ENCODE results near the gene MORN1. TPM values are rescaled to one million over a fixed set of nuclear protein-coding genes. Genes with fewer than 3 reads are reported as not detected.

The MORN1 gene
- total RNA-seq, 4 donors from 2014 or later = 5.7 to 9.7 (median 7.1) TPM

GRCh38 chr1:2311184-2312032, 79.9 kb downstream of the MORN1 start:
- peak in 1 of 2 donors; percentile 93 for DNase-seq (ENCODE audit: low spot score in 2 of 2)
- 45 to 65% methylated on average over 8 to 21 of the region's 21 CpGs for WGBS, 2 donors
- intact Hi-C loops (cut with DNase I; ENCODE audit: low total_unique reads) = loop anchor here (10.0 kb wide), 1 partner anchor 117 kb away; the partner anchor contains the start of gene FAAP20
- no peak for TF ChIP-seq POLR2A (IDR thresholded peaks at IDR 0.05)
- TF ChIP-seq CTCF (IDR thresholded peaks at IDR 0.05) = no peak
- H3K4me3 ChIP-seq (ENCODE audit: low read depth, poor library complexity, severe bottlenecking) = no peak overlapping the region

DNA sequence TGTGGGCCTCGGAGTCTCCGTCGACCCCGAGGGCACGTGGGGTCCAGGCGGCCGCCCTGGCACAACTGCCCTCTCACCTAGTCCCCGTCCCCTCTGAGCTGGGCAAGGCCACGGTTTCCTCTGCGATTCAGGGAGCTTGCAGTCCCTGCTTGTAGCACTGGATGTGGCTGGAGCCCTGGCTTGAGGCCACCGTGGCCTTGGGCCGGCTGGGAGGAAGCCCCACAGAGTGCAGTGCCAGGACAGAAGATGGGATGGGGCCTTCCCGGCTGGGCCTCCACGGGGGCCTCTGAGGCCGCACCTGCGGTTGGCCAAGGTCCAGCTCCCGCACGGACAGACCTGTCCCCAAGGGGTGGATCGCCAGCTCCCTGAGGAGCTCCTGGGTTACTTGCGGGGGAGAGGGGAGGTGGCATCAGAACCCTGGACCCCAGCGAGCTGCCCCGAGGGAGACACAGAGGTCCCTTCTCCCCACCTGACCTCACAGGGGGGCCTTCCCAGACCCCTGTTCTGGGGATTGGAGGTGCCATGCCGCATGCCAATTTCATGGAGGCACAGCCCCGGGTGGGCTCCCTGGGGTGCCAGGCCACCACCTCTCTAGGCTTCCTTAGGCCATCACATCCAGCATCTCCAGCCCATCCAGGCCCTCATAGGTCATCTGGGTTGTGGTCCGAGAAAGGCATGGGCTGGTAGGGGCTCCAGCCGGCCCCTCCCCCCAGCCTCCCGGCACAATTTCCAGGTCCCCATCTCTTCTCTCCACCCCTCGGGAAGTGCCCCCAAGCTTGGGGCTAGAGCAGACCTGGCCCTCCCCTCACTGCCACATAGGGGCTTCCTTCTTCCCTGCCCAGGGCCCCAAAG, 80.8 kb downstream of the MORN1 start:
- intact Hi-C loops (cut with DNase I; ENCODE audit: low total_unique reads) = loop anchor here (10.0 kb wide), 1 partner anchor 116 kb away; the partner anchor contains the start of gene FAAP20
- TF ChIP-seq CTCF (IDR thresholded peaks at IDR 0.05) (no peak), POLR2A (IDR thresholded peaks at IDR 0.05) (no peak)
- H3K4me3 ChIP-seq (ENCODE audit: low read depth, poor library complexity, severe bottlenecking) = no peak overlapping the region
- WGBS, 2 donors = 53 to 66% methylated on average over 19 to 26 of the region's 28 CpGs
- no peak for DNase-seq (ENCODE audit: low spot score in 2 of 2)

- no peak for TF ChIP-seq CTCF (IDR thresholded peaks at IDR 0.05)
- no peak for TF ChIP-seq POLR2A (IDR thresholded peaks at IDR 0.05)
- WGBS, 2 donors = 88 to 96% methylated on average over 18 to 20 of the region's 20 CpGs
- no peak for DNase-seq (ENCODE audit: low spot score in 2 of 2)
- intact Hi-C loops (cut with DNase I; ENCODE audit: low total_unique reads) = loop anchor here (10.0 kb wide), 1 partner anchor 74 kb away; no protein-coding TSS in a partner anchor
- H3K4me3 ChIP-seq (ENCODE audit: low read depth, poor library complexity, severe bottlenecking) = no peak overlapping the region
Measured at GRCh38 chr1:2308844-2309243, 82.5 kb downstream of the MORN1 start.

DNA sequence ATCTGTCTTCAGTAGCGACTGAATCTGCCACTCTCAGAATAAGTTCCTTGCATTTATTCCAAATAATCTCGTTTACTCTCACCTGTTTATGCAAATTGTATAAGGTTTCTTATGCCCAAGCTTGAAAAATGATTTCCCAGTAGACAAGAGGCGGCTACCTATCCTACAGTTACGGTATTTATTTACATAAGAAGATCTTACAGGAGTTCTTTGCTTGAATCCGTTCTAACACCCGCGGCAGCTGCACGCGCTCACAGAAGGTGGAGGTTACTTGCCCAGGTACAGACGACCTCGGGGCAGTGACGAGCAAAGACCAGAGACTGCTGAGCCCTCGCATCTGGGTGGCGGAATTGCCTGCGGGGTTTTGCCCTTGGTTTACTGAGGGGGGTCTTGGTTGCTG, 83.4 kb downstream of the MORN1 start:
- WGBS, 2 donors = 87 to 88% methylated on average over 15 of the region's 15 CpGs
- intact Hi-C loops (cut with DNase I; ENCODE audit: low total_unique reads) = loop anchor here (10.0 kb wide), 1 partner anchor 73 kb away; no protein-coding TSS in a partner anchor
- TF ChIP-seq POLR2A (IDR thresholded peaks at IDR 0.05) = no peak
- no peak for TF ChIP-seq CTCF (IDR thresholded peaks at IDR 0.05)
- no peak for DNase-seq (ENCODE audit: low spot score in 2 of 2)
- no peak overlapping the region for H3K4me3 ChIP-seq (ENCODE audit: low read depth, poor library complexity, severe bottlenecking)

DNA sequence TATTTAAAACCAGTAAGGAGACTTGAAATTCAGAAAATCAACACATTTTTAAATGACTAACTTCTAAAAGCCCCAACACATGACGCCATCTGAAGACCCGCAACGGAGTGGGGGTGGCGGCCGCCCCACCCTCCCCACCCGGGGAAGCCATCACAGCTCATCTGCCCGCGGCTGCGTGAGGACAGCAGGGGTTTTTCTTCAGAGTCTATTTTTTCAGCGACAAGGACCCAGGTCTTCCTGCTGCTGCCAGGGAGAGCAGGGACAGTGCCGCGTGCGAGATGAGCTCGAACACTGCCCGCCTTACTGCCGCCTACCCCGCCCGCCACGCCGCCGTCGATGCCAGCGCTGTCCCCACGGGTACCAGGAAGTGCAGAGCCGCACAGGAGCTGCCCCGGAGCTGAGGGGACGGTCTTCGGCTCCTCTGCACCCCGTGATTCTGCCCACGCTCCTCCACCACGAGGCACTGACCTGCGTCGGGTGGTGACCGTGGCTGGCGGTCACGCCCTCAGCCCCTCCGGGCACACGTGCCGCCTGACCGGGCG, 84.2 kb downstream of the MORN1 start:
- H3K4me3 ChIP-seq (ENCODE audit: low read depth, poor library complexity, severe bottlenecking) = no peak overlapping the region
- WGBS, 2 donors = 89 to 94% methylated on average over 41 of the region's 41 CpGs
- no peak for DNase-seq (ENCODE audit: low spot score in 2 of 2)
- TF ChIP-seq CTCF (IDR thresholded peaks at IDR 0.05) (no peak), POLR2A (IDR thresholded peaks at IDR 0.05) (no peak)
- intact Hi-C loops (cut with DNase I; ENCODE audit: low total_unique reads) = loop anchor here (10.0 kb wide), 1 partner anchor 72 kb away; no protein-coding TSS in a partner anchor
